Transverse colon (tissue), 4 donors: ENCODE results near the gene CEP57L1.

Experiments used
- EP300 ChIP-seq: sonication (generic); formaldehyde crosslinking; IDR thresholded peaks from one replicate; pipeline ENCODE4 v1.6.1; 2017; ENCODE audit warnings: antibody characterized with exemption, low read depth
- POLR2AphosphoS5 ChIP-seq, 3 donors: sonication (generic); formaldehyde crosslinking; IDR thresholded peaks; one replicate each; pipeline ENCODE4 v1.6.1; 2016; ENCODE audit warnings: antibody characterized with exemption in 3 of 3
- TF ChIP-seq, protein P1 (sequence below), 5 experiments: fragments of 200-600 bp in 3 of 5; fragments of 450-650 bp in 2 of 5; sonication (generic) in 3 of 5; IDR thresholded peaks; 1 replicate in 2 of 5; 2 replicates in 3 of 5; pipeline ENCODE4 v1.5.1; 2016 to 2017; ENCODE audit warnings: antibody characterized with exemption in 5 of 5, inconsistent platforms in 3 of 5, mild to moderate bottlenecking in 2 of 5, moderate library complexity in 1 of 5

DNA sequence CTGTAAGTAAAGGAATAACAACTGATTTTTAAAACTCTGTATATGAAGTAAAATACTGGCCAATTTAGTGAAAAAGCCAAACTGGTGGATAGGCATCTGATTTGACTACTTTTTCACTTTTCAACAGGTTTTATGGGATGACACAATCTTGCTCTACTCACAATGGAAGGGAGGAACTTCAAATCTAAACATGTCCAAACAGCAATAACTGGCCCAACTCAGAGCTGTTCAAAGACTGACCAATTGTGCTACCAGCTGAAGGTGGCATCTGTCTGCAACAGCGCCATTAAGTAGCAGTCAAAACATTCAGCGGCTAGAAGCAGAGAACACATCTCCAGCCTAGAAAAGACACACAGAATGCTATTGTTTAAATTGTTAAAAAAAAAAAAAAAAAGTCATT is 45.3 kb upstream of the CEP57L1 start:
- TF ChIP-seq, protein P1, sequence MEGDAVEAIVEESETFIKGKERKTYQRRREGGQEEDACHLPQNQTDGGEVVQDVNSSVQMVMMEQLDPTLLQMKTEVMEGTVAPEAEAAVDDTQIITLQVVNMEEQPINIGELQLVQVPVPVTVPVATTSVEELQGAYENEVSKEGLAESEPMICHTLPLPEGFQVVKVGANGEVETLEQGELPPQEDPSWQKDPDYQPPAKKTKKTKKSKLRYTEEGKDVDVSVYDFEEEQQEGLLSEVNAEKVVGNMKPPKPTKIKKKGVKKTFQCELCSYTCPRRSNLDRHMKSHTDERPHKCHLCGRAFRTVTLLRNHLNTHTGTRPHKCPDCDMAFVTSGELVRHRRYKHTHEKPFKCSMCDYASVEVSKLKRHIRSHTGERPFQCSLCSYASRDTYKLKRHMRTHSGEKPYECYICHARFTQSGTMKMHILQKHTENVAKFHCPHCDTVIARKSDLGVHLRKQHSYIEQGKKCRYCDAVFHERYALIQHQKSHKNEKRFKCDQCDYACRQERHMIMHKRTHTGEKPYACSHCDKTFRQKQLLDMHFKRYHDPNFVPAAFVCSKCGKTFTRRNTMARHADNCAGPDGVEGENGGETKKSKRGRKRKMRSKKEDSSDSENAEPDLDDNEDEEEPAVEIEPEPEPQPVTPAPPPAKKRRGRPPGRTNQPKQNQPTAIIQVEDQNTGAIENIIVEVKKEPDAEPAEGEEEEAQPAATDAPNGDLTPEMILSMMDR (IDR thresholded peaks at IDR 0.05): no peak
- TF ChIP-seq POLR2AphosphoS5 (IDR thresholded peaks at IDR 0.05) (no peak), EP300 (no peak)
